PFSK-1 (cell line): ENCODE data around the gene CLDN10.

Source experiments
- POLR2AphosphoS5 ChIP-seq: IDR thresholded peaks from 2 replicates; pipeline ENCODE4 v1.6.1; 2012; ENCODE audit warnings: low read depth, mild to moderate bottlenecking, control low read depth, low read length, moderate library complexity
- REST ChIP-seq, 2 experiments: IDR thresholded peaks; 2 replicates each; pipeline versions ENCODE4 v1.6.1 to v1.8.0; 2011 to 2012; ENCODE audit warnings: low read depth in 2 of 2, low read length in 2 of 2, control low read depth in 1 of 2, inconsistent platforms in 1 of 2, mild to moderate bottlenecking in 1 of 2, moderate library complexity in 1 of 2; ENCODE audit not compliant: insufficient read depth in 1 of 2
- TAF1 ChIP-seq: IDR thresholded peaks from 2 replicates; pipeline ENCODE4 v1.6.1; 2012; ENCODE audit warnings: low read length, control low read depth, borderline replicate concordance; ENCODE audit not compliant: insufficient read depth

GRCh38 chr13:95596701-95597100, 44.2 kb downstream of the CLDN10 start:
- no peak for TF ChIP-seq POLR2AphosphoS5
- no peak for TF ChIP-seq REST (IDR thresholded peaks at IDR 0.05; ENCODE audit: insufficient read depth in 1 of 2, low read depth in 2 of 2, low read length in 2 of 2)
- no peak for TF ChIP-seq TAF1
